Trophoblast cell (in vitro differentiated cells and primary cell): ENCODE data around the gene C2orf81.

Experiments
- DNase-seq, 2 donors: peaks; one replicate each; pipeline ENCODE4 v3.0.0-alpha.2; 2016
- H2AFZ ChIP-seq: 2 replicates; pipeline ENCODE4 v1.6.1; 2013; ENCODE audit warnings: low read length, moderate library complexity, mild to moderate bottlenecking; ENCODE audit not compliant: insufficient read depth, poor library complexity
- H2AK5ac ChIP-seq: 2 replicates; pipeline ENCODE4 v1.6.1; 2013; ENCODE audit warnings: mild to moderate bottlenecking, low read length
- H2BK120ac ChIP-seq: 2 replicates; pipeline ENCODE4 v1.6.1; 2013; ENCODE audit warnings: low read length, mild to moderate bottlenecking, moderate library complexity; ENCODE audit not compliant: insufficient read depth, poor library complexity
- H2BK12ac ChIP-seq: 2 replicates; pipeline ENCODE4 v1.6.1; 2013; ENCODE audit warnings: mild to moderate bottlenecking, low read length, moderate library complexity
- H2BK5ac ChIP-seq: 2 replicates; pipeline ENCODE4 v1.6.1; 2013; ENCODE audit warnings: low read length, low read depth, moderate library complexity, mild to moderate bottlenecking; ENCODE audit not compliant: poor library complexity
- H3K14ac ChIP-seq: 2 replicates; pipeline ENCODE4 v1.6.1; 2013; ENCODE audit warnings: mild to moderate bottlenecking, low read length
- H3K18ac ChIP-seq: 2 replicates; pipeline ENCODE4 v1.6.1; 2013; ENCODE audit warnings: mild to moderate bottlenecking, low read length
- H3K23ac ChIP-seq: 2 replicates; pipeline ENCODE4 v1.6.1; 2013; ENCODE audit warnings: low read length
- H3K27ac ChIP-seq: 2 replicates; pipeline ENCODE4 v1.5.1; 2013; ENCODE audit warnings: low read depth, mild to moderate bottlenecking, inconsistent platforms, low read length, moderate library complexity
- H3K27me3 ChIP-seq: 2 replicates; pipeline ENCODE4 v1.6.1; 2013; ENCODE audit warnings: inconsistent platforms, mild to moderate bottlenecking, low read length, moderate library complexity; ENCODE audit not compliant: insufficient read depth
- H3K36me3 ChIP-seq, 2 experiments: 1 replicate in 1 of 2; 2 replicates in 1 of 2; pipeline ENCODE4 v1.6.1; 2013; ENCODE audit warnings: low read length in 2 of 2, mild to moderate bottlenecking in 2 of 2, moderate library complexity in 1 of 2; ENCODE audit not compliant: insufficient read depth in 2 of 2, control insufficient read depth in 1 of 2
- H3K4ac ChIP-seq: 2 replicates; pipeline ENCODE4 v1.6.1; 2013; ENCODE audit warnings: low read depth, mild to moderate bottlenecking, low read length, moderate library complexity
- H3K4me1 ChIP-seq, 2 experiments: 1 replicate in 1 of 2; 2 replicates in 1 of 2; pipeline ENCODE4 v1.6.1; 2013; ENCODE audit warnings: low read length in 2 of 2, mild to moderate bottlenecking in 2 of 2, moderate library complexity in 1 of 2; ENCODE audit not compliant: insufficient read depth in 2 of 2, control insufficient read depth in 1 of 2
- H3K4me2 ChIP-seq: 2 replicates; pipeline ENCODE4 v1.6.1; 2013; ENCODE audit warnings: inconsistent platforms, mild to moderate bottlenecking, low read length, moderate library complexity
- H3K4me3 ChIP-seq: 2 replicates; pipeline ENCODE4 v1.5.1; 2013; ENCODE audit warnings: mild to moderate bottlenecking, low read depth, low read length, inconsistent platforms
- H3K79me1 ChIP-seq: one replicate; pipeline ENCODE4 v1.6.1; 2013; ENCODE audit warnings: low read length
- H3K79me2 ChIP-seq: 2 replicates; pipeline ENCODE4 v1.6.1; 2013; ENCODE audit warnings: low read length, mild to moderate bottlenecking; ENCODE audit not compliant: control insufficient read depth, insufficient read depth, poor library complexity
- H3K9ac ChIP-seq: 2 replicates; pipeline ENCODE4 v1.6.1; 2013; ENCODE audit warnings: mild to moderate bottlenecking, low read length
- H3K9me3 ChIP-seq: 2 replicates; pipeline ENCODE4 v1.6.1; 2013; ENCODE audit warnings: low read depth, mild to moderate bottlenecking, control low read depth, inconsistent platforms, low read length; ENCODE audit not compliant: insufficient read depth
- H4K12ac ChIP-seq: 2 replicates; pipeline ENCODE4 v1.6.1; 2013; ENCODE audit warnings: low read depth, mild to moderate bottlenecking, low read length, moderate library complexity
- H4K8ac ChIP-seq: 2 replicates; pipeline ENCODE4 v1.6.1; 2013; ENCODE audit warnings: low read depth, mild to moderate bottlenecking, low read length, moderate library complexity
- H4K91ac ChIP-seq: one replicate; pipeline ENCODE4 v1.6.1; 2013; ENCODE audit warnings: low read depth, mild to moderate bottlenecking, low read length, moderate library complexity
- WGBS: extraction: QIAGEN DNeasy Blood & Tissue Kit; methylation state at CpG from one replicate; pipeline ENCODE4 v1.1.7; 2013; ENCODE audit warnings: missing lambda C conversion rate; ENCODE audit not compliant: insufficient read length, insufficient coverage; ENCODE audit errors: extremely low coverage; 5-methylcytosine and 5-hydroxymethylcytosine counted together

Gene C2orf81

GRCh38 chr2:74406035-74406434, 15.4 kb downstream of the C2orf81 start:
- H3K4me2 ChIP-seq, result no peak overlapping the region
- no peaks in the 10 kb centered on the region for H3K79me1 ChIP-seq
- H3K18ac ChIP-seq, result no peak overlapping the region
- no peak overlapping the region for H4K91ac ChIP-seq
- H3K9me3 ChIP-seq, result no peaks in the 10 kb centered on the region
- peaks cover 5 to 8% of the 10 kb centered on the region in 2 experiments for H3K4me1 ChIP-seq
- no peak overlapping the region for H3K4ac ChIP-seq
- H2BK120ac ChIP-seq, result no peak overlapping the region
- H3K27ac ChIP-seq, result no peak overlapping the region
- no peaks in the 10 kb centered on the region for H3K79me2 ChIP-seq
- H3K9ac ChIP-seq, result no peak overlapping the region
- no peak overlapping the region for H2AFZ ChIP-seq
- no peak overlapping the region for H2BK12ac ChIP-seq
- no peak overlapping the region for H3K14ac ChIP-seq
- H2BK5ac ChIP-seq, result no peak overlapping the region
- no peak overlapping the region for H2AK5ac ChIP-seq
- H3K23ac ChIP-seq, result no peak overlapping the region
- H4K12ac ChIP-seq, result no peak overlapping the region
- no peak overlapping the region for H4K8ac ChIP-seq
- no peaks in the 10 kb centered on the region for H3K27me3 ChIP-seq
- H3K36me3 ChIP-seq, result no peaks in the 10 kb centered on the region
- no peak overlapping the region for H3K4me3 ChIP-seq
- DNase-seq, result no peak

- no peaks in the 10 kb centered on the region for H3K36me3 ChIP-seq
- H3K23ac ChIP-seq, result no peak overlapping the region
- no peak overlapping the region for H3K4ac ChIP-seq
- H2BK5ac ChIP-seq, result no peak overlapping the region
- H3K4me3 ChIP-seq, result no peak overlapping the region
- no peaks in the 10 kb centered on the region for H3K27me3 ChIP-seq
- WGBS, result no CpG with 5 or more reads among the region's 2 CpGs
- H4K91ac ChIP-seq, result no peak overlapping the region
- H3K79me1 ChIP-seq, result no peaks in the 10 kb centered on the region
- H3K4me2 ChIP-seq, result no peak overlapping the region
- H2AK5ac ChIP-seq, result no peak overlapping the region
- H3K27ac ChIP-seq, result no peak overlapping the region
- no peak overlapping the region for H2BK120ac ChIP-seq
- H2BK12ac ChIP-seq, result no peak overlapping the region
- no peak overlapping the region for H2AFZ ChIP-seq
- no peaks in the 10 kb centered on the region for H3K79me2 ChIP-seq
- H4K12ac ChIP-seq, result no peak overlapping the region
- peaks cover 0 to under 1% of the 10 kb centered on the region in 2 experiments for H3K4me1 ChIP-seq
- no peak overlapping the region for H3K14ac ChIP-seq
- H3K9ac ChIP-seq, result no peak overlapping the region
- no peak overlapping the region for H3K18ac ChIP-seq
- H4K8ac ChIP-seq, result no peak overlapping the region
- no peak for DNase-seq
- H3K9me3 ChIP-seq, result no peaks in the 10 kb centered on the region
Measured at GRCh38 chr2:74401891-74402290, 19.5 kb downstream of the C2orf81 start.

GRCh38 chr2:74399785-74400184, 21.6 kb downstream of the C2orf81 start:
- H3K27ac ChIP-seq, result no peak overlapping the region
- no peak overlapping the region for H3K9ac ChIP-seq
- no peak overlapping the region for H4K8ac ChIP-seq
- H2AFZ ChIP-seq, result no peak overlapping the region
- H3K9me3 ChIP-seq, result no peaks in the 10 kb centered on the region
- no peak overlapping the region for H2BK12ac ChIP-seq
- no peak overlapping the region for H4K12ac ChIP-seq
- H3K4me1 ChIP-seq, result no peaks in the 10 kb centered on the region
- no peak overlapping the region for H3K4ac ChIP-seq
- no peak overlapping the region for H3K4me3 ChIP-seq
- H3K79me2 ChIP-seq, result no peaks in the 10 kb centered on the region
- H3K27me3 ChIP-seq, result no peaks in the 10 kb centered on the region
- no peak overlapping the region for H3K23ac ChIP-seq
- no peak overlapping the region for H2BK120ac ChIP-seq
- peak in 1 of 2 donors; percentile 59 for DNase-seq
- H3K18ac ChIP-seq, result no peak overlapping the region
- H3K79me1 ChIP-seq, result no peaks in the 10 kb centered on the region
- no peak overlapping the region for H2AK5ac ChIP-seq
- no peak overlapping the region for H2BK5ac ChIP-seq
- H3K36me3 ChIP-seq, result no peaks in the 10 kb centered on the region
- H3K14ac ChIP-seq, result no peak overlapping the region
- H3K4me2 ChIP-seq, result no peak overlapping the region
- H4K91ac ChIP-seq, result no peak overlapping the region

- Histone ChIP-seq H3K4me3 (no peak overlapping the region), H2BK5ac (no peak overlapping the region), H3K9me3 (no peaks in the 10 kb centered on the region), H3K79me1 (peaks cover 8% of the 10 kb centered on the region), H3K14ac (no peak overlapping the region), H3K4ac (no peak overlapping the region), H3K27me3 (no peaks in the 10 kb centered on the region), H3K4me2 (no peak overlapping the region), H3K4me1 (peaks cover 0 to 2% of the 10 kb centered on the region in 2 experiments), H3K36me3 (no peaks in the 10 kb centered on the region), H3K18ac (no peak overlapping the region), H2AK5ac (no peak overlapping the region), H3K9ac (no peak overlapping the region), H4K91ac (no peak overlapping the region), H3K79me2 (peaks cover 7% of the 10 kb centered on the region), H4K8ac (no peak overlapping the region), H3K27ac (no peak overlapping the region), H2BK12ac (no peak overlapping the region), H2BK120ac (no peak overlapping the region), H3K23ac (no peak overlapping the region), H2AFZ (no peak overlapping the region), H4K12ac (no peak overlapping the region)
- no peak for DNase-seq
- no CpG with 5 or more reads among the region's 2 CpGs for WGBS
Measured at GRCh38 chr2:74396149-74396548, 25.3 kb downstream of the C2orf81 start.
